GM10248 (cell line): ENCODE data around the gene KRTAP4-8.

Source experiments
- CTCF ChIA-PET: fragments of 300-600 bp; sonication (Branson Sonifier 250); formaldehyde crosslinking; extraction: SDS; loops from one replicate; lab custom pipeline; 2021; ENCODE audit warnings: antibody characterized with exemption; lab: Yijun Ruan, JAX
- POLR2A ChIA-PET: fragments of 350-650 bp; sonication (Branson Sonifier 250); formaldehyde crosslinking; extraction: SDS; loops from one replicate; lab custom pipeline; 2020; ENCODE audit warnings: antibody characterized with exemption; lab: Yijun Ruan, JAX
- DNase-seq: peaks from one replicate; pipeline ENCODE4 v3.0.0; 2012; ENCODE audit errors: extremely low spot score
- TF ChIP-seq, protein P1 (sequence below): IDR thresholded peaks from 2 replicates; pipeline ENCODE4 v1.5.1; 2012; ENCODE audit warnings: mild to moderate bottlenecking, low read depth; ENCODE audit errors: extremely low read depth, missing control alignments, control extremely low read depth

Gene KRTAP4-8

DNA sequence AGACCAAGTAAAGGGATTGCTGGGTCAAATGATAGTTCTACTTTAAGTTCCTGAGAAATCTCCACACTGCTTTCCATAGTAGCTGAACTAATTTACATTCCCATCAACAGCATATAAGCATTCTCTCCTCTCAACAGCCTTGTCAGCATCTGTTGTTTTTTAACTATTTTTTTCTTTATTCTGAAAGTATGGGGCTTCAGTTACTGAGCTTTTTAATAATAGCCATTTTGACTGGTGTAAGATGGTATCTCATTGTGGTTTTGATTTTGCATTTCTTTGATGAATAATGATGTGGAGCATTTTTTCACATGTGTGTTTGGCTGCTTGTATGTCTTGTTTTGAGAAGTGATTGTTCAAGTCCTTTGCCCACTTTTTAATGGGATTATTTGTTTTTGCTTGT is 45.4 kb downstream of the KRTAP4-8 start:
- ChIA-PET POLR2A (no interaction called here), CTCF (no interaction called here)
- DNase-seq: no peak
- TF ChIP-seq, protein P1, sequence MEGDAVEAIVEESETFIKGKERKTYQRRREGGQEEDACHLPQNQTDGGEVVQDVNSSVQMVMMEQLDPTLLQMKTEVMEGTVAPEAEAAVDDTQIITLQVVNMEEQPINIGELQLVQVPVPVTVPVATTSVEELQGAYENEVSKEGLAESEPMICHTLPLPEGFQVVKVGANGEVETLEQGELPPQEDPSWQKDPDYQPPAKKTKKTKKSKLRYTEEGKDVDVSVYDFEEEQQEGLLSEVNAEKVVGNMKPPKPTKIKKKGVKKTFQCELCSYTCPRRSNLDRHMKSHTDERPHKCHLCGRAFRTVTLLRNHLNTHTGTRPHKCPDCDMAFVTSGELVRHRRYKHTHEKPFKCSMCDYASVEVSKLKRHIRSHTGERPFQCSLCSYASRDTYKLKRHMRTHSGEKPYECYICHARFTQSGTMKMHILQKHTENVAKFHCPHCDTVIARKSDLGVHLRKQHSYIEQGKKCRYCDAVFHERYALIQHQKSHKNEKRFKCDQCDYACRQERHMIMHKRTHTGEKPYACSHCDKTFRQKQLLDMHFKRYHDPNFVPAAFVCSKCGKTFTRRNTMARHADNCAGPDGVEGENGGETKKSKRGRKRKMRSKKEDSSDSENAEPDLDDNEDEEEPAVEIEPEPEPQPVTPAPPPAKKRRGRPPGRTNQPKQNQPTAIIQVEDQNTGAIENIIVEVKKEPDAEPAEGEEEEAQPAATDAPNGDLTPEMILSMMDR: no peak

DNA sequence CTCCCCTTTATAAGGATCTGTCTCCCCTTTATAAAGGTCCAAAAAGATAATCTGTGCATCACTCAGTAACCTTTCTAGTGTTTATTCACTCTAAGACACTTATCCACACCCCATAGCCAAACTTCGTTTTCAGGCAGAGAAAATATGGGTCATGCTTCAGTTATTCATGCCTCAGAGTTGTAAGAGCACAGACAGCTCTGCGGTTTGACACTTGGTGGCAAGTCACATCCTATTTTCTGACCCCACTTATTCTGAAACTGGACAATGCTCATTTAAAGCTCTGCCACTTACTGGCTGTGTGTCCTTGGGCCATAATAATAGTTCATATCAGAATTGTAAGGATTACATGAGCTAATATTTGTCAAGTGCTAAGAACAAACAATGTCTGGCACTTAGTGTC is 48.8 kb downstream of the KRTAP4-8 start:
- DNase-seq: peak; percentile 25
- ChIA-PET POLR2A (no interaction called here), CTCF (interaction anchor here (1.4 kb wide), 1 partner anchor 22 kb away, joined by 3 read pairs; no protein-coding TSS in a partner anchor)
- TF ChIP-seq, protein P1: no peak

DNA sequence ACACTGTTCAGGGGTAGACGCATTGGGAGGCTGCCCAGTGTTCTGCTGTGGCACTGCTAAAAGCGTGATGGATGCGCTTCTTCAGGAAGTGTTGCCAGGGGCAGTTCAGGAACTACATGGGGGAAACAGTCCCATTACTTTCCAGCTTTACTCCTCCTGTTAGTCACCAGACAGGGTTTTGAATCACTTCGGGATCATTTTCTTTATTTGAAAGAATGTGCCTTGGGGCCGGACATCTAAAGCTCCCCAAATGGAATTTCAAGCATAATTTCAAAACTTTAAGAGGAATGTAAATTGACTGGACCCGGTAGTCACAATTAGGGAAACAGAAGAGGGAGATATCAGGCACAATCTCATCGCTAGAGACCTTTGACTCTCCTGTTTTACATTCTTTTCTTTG is 49.5 kb downstream of the KRTAP4-8 start:
- ChIA-PET CTCF (interaction anchor here (1.4 kb wide), 2 partner anchors 22 to 23 kb away, joined by 3 read pairs; no protein-coding TSS in a partner anchor), POLR2A (no interaction called here)
- no peak for DNase-seq
- TF ChIP-seq, protein P1: no peak
